Ovary (tissue), 3 donors: ENCODE results near the gene PLXNA4.

ENCODE experiments used
- CTCF ChIP-seq, 3 donors: fragments of 450-650 bp in 2 of 3; fragments of 200-600 bp in 1 of 3; IDR thresholded peaks; one replicate each; pipeline versions ENCODE4 v1.5.1 to v1.8.0; 2016 to 2022; ENCODE audit warnings: antibody characterized with exemption in 3 of 3, mild to moderate bottlenecking in 1 of 3
- EP300 ChIP-seq: sonication (generic); formaldehyde crosslinking; IDR thresholded peaks from one replicate; pipeline ENCODE4 v1.6.1; 2017; ENCODE audit warnings: antibody characterized with exemption
- POLR2A ChIP-seq: fragments of 450-650 bp; IDR thresholded peaks from one replicate; pipeline ENCODE4 v1.6.1; 2017; ENCODE audit warnings: antibody characterized with exemption, mild to moderate bottlenecking, moderate library complexity
- donor health status: DM: no; HTN: no; CAD: no.

- TF ChIP-seq CTCF (IDR thresholded peaks at IDR 0.05), result no peak
- TF ChIP-seq EP300, result no peak
- TF ChIP-seq POLR2A, result no peak
These were observed 472.6 kb downstream of the PLXNA4 start for GRCh38 chr7:132103718-132104117.
